ENCODE results near the gene MYLK2. TPM values are rescaled to one million over a fixed set of nuclear protein-coding genes. Genes with fewer than 3 reads are reported as not detected.
A peak's percentile ranks its signal among the peaks of the same experiment; 100 is the strongest.

MYLK2 gene
- total and polyA plus RNA-seq, 8 donors, result 0.53 to 1.9 (median 1.0) TPM; not detected in 2

DNA sequence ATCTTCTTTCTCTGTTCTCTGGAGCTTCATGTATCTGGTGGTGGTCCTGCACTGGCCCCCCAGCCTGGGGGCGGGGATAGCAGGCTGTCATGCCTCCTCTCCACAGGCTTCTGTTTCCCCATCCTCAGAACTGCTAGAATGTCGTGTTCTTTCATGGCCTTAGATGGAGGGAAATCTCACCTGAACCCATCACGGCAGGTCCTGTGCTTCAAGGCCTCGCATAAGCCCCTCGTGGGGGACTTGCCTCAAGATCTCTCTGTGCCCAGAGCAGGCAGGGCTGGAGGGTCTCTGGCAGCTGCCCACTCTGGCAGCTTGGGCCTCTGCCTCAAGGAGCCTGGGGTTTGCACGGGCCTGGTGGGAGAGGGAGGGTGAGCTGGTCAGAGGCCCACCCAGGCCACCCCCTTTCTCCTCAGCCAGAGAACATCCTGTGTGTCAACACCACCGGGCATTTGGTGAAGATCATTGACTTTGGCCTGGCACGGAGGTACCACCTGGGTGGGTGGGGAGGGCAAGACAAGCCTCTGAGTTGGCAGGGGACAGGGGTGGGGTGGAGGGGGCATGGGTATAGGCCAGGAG is 11.3 kb downstream of the MYLK2 start:
- H3K9me3 ChIP-seq, result no peaks in the 10 kb centered on the region
- peaks cover 3 to 4% of the 10 kb centered on the region in 2 donors for H3K4me1 ChIP-seq
- H3K4me3 ChIP-seq, result no peak overlapping the region
- H3K27ac ChIP-seq, result no peak overlapping the region
- DNase-seq, result no peak
- H3K27me3 ChIP-seq, result no peaks in the 10 kb centered on the region
- TF ChIP-seq, protein P1, sequence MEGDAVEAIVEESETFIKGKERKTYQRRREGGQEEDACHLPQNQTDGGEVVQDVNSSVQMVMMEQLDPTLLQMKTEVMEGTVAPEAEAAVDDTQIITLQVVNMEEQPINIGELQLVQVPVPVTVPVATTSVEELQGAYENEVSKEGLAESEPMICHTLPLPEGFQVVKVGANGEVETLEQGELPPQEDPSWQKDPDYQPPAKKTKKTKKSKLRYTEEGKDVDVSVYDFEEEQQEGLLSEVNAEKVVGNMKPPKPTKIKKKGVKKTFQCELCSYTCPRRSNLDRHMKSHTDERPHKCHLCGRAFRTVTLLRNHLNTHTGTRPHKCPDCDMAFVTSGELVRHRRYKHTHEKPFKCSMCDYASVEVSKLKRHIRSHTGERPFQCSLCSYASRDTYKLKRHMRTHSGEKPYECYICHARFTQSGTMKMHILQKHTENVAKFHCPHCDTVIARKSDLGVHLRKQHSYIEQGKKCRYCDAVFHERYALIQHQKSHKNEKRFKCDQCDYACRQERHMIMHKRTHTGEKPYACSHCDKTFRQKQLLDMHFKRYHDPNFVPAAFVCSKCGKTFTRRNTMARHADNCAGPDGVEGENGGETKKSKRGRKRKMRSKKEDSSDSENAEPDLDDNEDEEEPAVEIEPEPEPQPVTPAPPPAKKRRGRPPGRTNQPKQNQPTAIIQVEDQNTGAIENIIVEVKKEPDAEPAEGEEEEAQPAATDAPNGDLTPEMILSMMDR (IDR thresholded peaks at IDR 0.05), result no peak
- intact Hi-C loops (cut with DNase I), result no loop called here
- H3K36me3 ChIP-seq, result no peaks in the 10 kb centered on the region
- no peak for ATAC-seq

DNA sequence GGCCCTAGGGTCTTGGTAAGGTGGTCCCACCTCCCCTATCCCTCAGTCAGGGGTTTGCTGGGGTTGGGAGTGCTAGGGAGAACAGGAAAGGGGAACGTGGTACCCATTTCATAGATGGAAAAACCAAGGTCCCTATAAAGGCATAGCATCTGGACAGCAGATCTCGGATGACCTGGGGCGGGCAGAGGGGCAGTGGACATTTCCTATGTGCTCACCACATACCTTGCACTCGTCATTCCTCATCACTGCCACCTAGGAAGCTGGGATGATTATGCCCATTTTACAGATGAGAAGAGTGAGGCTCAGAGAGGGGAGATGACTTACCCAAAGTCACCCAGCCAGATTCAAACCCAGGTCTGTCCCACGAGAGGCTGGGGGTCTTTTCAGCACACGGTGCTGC is 12.1 kb downstream of the MYLK2 start:
- no peak for ATAC-seq
- Histone ChIP-seq H3K4me1 (peaks cover 10 to 12% of the 10 kb centered on the region in 2 donors), H3K4me3 (no peak overlapping the region), H3K27me3 (no peaks in the 10 kb centered on the region), H3K36me3 (no peaks in the 10 kb centered on the region), H3K27ac (no peak overlapping the region), H3K9me3 (no peaks in the 10 kb centered on the region)
- TF ChIP-seq, protein P1 (IDR thresholded peaks at IDR 0.05), result no peak
- intact Hi-C loops (cut with DNase I), result no loop called here
- DNase-seq, result no peak

DNA sequence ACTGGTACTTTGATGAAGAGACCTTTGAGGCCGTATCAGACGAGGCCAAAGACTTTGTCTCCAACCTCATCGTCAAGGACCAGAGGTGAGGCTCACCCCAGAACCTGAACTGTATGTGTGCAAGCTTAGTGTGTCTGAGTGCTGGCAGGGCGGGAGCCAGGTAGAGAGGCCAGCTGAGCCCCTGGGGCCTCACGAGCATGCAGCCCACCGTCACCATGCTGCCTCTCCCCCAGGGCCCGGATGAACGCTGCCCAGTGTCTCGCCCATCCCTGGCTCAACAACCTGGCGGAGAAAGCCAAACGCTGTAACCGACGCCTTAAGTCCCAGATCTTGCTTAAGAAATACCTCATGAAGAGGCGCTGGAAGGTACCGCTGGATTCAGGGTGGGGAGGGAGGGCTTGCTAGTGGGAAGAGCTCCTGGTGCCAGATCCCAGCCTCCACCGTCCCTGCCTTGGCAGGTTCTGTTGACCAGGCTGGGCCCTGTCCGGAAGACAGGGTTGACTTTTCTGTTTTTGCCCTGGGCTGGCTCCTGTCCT is 12.7 kb downstream of the MYLK2 start:
- no peak overlapping the region for H3K4me3 ChIP-seq
- no peak overlapping the region for H3K27ac ChIP-seq
- TF ChIP-seq, protein P1 (IDR thresholded peaks at IDR 0.05), result no peak
- intact Hi-C loops (cut with DNase I), result no loop called here
- H3K4me1 ChIP-seq, result peaks cover 16 to 18% of the 10 kb centered on the region in 2 donors
- DNase-seq, result no peak
- no peak for ATAC-seq
- H3K9me3 ChIP-seq, result no peaks in the 10 kb centered on the region
- peaks cover 0 to 2% of the 10 kb centered on the region in 2 donors for H3K27me3 ChIP-seq
- H3K36me3 ChIP-seq, result no peaks in the 10 kb centered on the region

DNA sequence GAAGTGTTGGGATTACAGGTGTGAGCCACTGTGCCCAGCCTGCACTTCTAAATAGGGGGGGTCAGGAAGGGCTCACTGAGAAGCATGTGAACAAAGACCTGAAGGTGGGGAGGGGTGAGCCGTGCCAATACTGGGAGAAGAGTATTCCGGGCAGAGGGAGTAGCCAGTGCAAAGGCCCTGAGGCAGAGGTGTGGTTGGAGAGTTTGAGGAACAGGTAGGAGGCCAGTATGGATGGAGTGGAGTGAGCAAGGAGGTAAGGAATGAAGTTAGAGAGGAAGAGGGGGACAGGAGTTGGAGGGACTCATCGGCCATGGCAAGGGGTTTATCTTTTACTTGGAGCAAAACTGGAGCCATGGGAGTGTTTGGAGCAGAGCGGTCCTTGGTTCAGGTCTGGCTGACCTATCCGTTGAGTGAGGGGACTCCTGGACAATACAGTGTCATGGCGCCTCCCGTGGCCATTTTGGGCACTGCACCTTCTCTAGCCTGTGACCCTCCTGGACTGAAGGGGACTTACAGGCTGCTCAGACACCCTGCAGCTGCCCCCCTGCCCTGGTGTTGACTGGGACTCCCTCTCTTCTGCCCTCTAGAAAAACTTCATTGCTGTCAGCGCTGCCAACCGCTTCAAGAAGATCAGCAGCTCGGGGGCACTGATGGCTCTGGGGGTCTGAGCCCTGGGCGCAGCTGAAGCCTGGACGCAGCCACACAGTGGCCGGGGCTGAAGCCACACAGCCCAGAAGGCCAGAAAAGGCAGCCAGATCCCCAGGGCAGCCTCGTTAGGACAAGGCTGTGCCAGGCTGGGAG is 14.2 kb downstream of the MYLK2 start:
- Histone ChIP-seq H3K36me3 (no peaks in the 10 kb centered on the region), H3K27me3 (peaks cover 0 to 3% of the 10 kb centered on the region in 2 donors), H3K27ac (no peak overlapping the region), H3K4me1 (peaks cover 28 to 31% of the 10 kb centered on the region in 2 donors), H3K9me3 (no peaks in the 10 kb centered on the region), H3K4me3 (no peak overlapping the region)
- DNase-seq, result peak in 2 of 4 donors; percentile 59 to 86
- TF ChIP-seq, protein P1 (IDR thresholded peaks at IDR 0.05), result peak; percentile 85 to 88
- intact Hi-C loops (cut with DNase I), result no loop called here
- peak; percentile 48 for ATAC-seq

DNA sequence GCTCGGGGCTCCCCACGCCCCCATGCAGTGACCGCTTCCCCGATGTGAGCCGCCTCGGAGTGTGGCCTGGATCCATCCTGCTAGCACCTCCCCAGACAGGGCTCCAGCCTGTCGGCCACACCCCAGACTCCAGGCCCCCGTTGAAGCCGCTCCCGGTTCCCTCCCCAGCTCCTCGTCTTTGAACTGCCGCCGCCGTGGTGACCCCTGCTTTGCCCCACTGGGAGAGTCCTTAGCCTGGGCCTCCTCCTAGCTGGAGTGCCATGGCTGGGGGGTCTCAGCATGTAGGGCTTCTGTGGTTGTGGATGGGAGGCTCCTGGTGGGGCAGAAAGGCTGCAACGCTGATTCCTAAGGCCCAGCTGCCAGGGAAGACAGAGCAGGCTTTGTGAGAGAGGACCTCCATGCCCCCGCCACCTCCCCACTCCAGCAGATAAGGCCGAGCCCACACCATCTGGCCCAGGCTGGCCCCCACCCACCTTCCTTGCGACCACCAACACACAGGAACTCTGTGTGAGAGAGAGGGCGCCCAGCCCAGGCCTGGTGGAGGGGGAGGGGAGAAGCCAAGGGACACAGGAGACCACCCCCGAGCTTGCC is 14.9 kb downstream of the MYLK2 start:
- Histone ChIP-seq H3K27me3 (peaks cover 0 to 9% of the 10 kb centered on the region in 2 donors), H3K4me3 (no peak overlapping the region), H3K9me3 (no peaks in the 10 kb centered on the region), H3K36me3 (no peaks in the 10 kb centered on the region), H3K4me1 (peaks cover 28 to 38% of the 10 kb centered on the region in 2 donors), H3K27ac (no peak overlapping the region)
- DNase-seq, result no peak
- TF ChIP-seq, protein P1 (IDR thresholded peaks at IDR 0.05), result no peak
- ATAC-seq, result no peak
- intact Hi-C loops (cut with DNase I), result no loop called here

Measured in left lung (tissue), 10 donors.